Germinal center (tissue), 1 donor: ENCODE measurements around the gene PRKCH.
"Not testable (repeated sequence)": the region's sequence is repeated elsewhere in the genome, so short reads cannot be mapped to it uniquely, and the experiment has no call there.

Experiments used
- DNase-seq: peaks from one replicate; pipeline ENCODE4 v3.0.0; 2012; ENCODE audit warnings: mixed read lengths, low spot score

The PRKCH gene

GRCh38 chr14:61516118-61516743 is 194.9 kb downstream of the PRKCH start:
- no peak for DNase-seq

- DNase-seq: no peak
Observed at GRCh38 chr14:61516964-61517653, 195.7 kb downstream of the PRKCH start.

GRCh38 chr14:61517911-61518384 is 196.6 kb downstream of the PRKCH start:
- DNase-seq: no peak

GRCh38 chr14:61518403-61518802 is 197.0 kb downstream of the PRKCH start:
- DNase-seq: no peak

GRCh38 chr14:61519106-61519505 is 197.7 kb downstream of the PRKCH start:
- no peak for DNase-seq

- no peak for DNase-seq
Observed at GRCh38 chr14:61519735-61520134, 198.4 kb downstream of the PRKCH start.

- no peak for DNase-seq
Observed at GRCh38 chr14:61520576-61520975, 199.2 kb downstream of the PRKCH start.

- no peak for DNase-seq
Observed at GRCh38 chr14:61521773-61522172, 200.4 kb downstream of the PRKCH start.

GRCh38 chr14:61523751-61524150 is 202.4 kb downstream of the PRKCH start:
- no peak for DNase-seq

GRCh38 chr14:61524211-61524806 is 202.9 kb downstream of the PRKCH start:
- DNase-seq: no peak

GRCh38 chr14:61524936-61525292 is 203.5 kb downstream of the PRKCH start:
- DNase-seq: no peak

GRCh38 chr14:61525293-61526011 is 204.1 kb downstream of the PRKCH start:
- no peak for DNase-seq

- DNase-seq: no peak
Observed at GRCh38 chr14:61526405-61527312, 205.3 kb downstream of the PRKCH start.

GRCh38 chr14:61527325-61528100 is 206.1 kb downstream of the PRKCH start:
- no peak for DNase-seq

- DNase-seq: no peak
Observed at GRCh38 chr14:61528591-61529021, 207.2 kb downstream of the PRKCH start.

- not testable (repeated sequence) for DNase-seq
Observed at GRCh38 chr14:61529360-61529759, 208.0 kb downstream of the PRKCH start.

- DNase-seq: no peak
Observed at GRCh38 chr14:61530296-61530695, 208.9 kb downstream of the PRKCH start.

- DNase-seq: no peak
Observed at GRCh38 chr14:61530896-61531295, 209.5 kb downstream of the PRKCH start.

GRCh38 chr14:61531465-61532122 is 210.2 kb downstream of the PRKCH start:
- no peak for DNase-seq

- no peak for DNase-seq
Observed at GRCh38 chr14:61532123-61532505, 210.7 kb downstream of the PRKCH start.
